ENCODE measurements around the gene ACSS2. TPM values are rescaled to one million over a fixed set of nuclear protein-coding genes. Genes with fewer than 3 reads are reported as not detected.

ACSS2 gene
- total RNA-seq, 1 donor, result 76.4 TPM

DNA sequence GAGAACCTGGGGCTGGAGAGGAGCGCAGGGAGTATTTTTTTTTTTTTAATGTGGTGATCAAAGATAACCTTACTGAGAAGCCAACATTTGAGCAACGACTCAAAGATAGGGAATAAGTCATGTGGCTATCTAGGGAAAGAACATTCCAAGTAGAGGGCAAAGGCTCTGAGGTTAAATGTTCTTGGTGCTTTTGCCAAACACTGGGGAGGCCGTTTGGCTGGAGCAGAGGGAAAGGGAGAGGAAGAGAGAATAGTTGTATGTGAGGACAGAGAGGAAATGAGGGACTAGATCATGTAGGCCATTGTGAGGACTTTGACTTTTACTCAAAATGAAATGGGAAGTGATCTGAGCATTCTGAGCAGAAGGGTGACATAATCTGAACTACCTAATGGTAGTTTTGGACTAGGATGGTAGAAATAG is 27.8 kb downstream of the ACSS2 start:
- Histone ChIP-seq H3K27me3 (ENCODE audit: insufficient read depth, low read length) (no peaks in the 10 kb centered on the region), H3K79me2 (ENCODE audit: insufficient read depth, low read length) (no peaks in the 10 kb centered on the region)
- TF ChIP-seq, protein P1, sequence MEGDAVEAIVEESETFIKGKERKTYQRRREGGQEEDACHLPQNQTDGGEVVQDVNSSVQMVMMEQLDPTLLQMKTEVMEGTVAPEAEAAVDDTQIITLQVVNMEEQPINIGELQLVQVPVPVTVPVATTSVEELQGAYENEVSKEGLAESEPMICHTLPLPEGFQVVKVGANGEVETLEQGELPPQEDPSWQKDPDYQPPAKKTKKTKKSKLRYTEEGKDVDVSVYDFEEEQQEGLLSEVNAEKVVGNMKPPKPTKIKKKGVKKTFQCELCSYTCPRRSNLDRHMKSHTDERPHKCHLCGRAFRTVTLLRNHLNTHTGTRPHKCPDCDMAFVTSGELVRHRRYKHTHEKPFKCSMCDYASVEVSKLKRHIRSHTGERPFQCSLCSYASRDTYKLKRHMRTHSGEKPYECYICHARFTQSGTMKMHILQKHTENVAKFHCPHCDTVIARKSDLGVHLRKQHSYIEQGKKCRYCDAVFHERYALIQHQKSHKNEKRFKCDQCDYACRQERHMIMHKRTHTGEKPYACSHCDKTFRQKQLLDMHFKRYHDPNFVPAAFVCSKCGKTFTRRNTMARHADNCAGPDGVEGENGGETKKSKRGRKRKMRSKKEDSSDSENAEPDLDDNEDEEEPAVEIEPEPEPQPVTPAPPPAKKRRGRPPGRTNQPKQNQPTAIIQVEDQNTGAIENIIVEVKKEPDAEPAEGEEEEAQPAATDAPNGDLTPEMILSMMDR (IDR thresholded peaks at IDR 0.05; ENCODE audit: extremely low read depth, low read depth, low read length), result no peak

DNA sequence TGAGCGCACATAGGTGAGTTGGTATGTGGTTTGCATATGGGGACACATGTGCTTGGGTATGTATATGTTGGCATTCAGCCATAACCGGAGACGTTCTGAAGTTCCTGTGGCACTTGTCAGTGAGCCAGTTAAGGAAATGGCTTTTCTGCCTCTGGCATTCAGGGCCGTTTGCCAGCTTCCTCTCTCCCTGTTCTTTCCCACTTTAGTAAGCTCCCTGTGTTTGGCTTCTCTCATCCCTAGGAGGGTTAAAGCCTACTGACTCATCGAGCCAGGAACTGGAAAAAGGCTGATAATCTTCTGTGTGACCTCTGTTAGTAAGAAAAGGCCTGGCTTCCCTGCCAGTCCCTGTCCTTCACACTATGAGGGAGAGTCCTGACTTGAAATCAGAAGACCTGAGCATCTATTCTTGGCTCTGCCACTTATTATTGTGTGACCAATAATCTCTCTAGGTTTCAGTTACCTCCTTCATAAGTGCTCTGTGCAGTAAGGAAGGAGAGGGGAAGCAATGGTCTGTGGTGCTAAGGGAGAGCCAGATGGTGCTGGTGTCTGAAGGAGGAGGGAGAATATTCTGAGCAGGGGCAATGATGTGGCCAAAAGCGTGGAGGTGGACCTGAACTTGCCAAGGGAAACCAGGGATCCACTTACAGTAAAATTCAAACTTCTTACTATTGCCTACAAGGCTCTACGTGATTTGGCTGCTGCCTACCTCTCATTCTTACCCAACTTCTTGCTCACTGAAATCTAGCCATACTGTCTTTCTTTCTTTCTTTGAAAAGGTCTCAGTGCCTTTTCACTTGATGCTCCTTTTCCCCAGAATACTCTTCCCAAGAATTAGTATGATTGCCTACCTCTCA is 31.4 kb downstream of the ACSS2 start:
- H3K27me3 ChIP-seq (ENCODE audit: insufficient read depth, low read length), result no peaks in the 10 kb centered on the region
- H3K27ac ChIP-seq (ENCODE audit: low read depth, low read length), result peak overlapping the region; percentile 50
- H3K4me2 ChIP-seq (ENCODE audit: insufficient read depth, low read length), result peak overlapping the region; percentile 46
- no peaks in the 10 kb centered on the region for H3K9me3 ChIP-seq (ENCODE audit: low read depth, low read length)
- no peak overlapping the region for H3K4me3 ChIP-seq (ENCODE audit: insufficient read depth, low read length)
- no peaks in the 10 kb centered on the region for H3K36me3 ChIP-seq (ENCODE audit: insufficient read depth, low read length)
- H2AFZ ChIP-seq (ENCODE audit: low read length), result peak overlapping the region; percentile 24
- peaks cover 16% of the 10 kb centered on the region for H3K4me1 ChIP-seq (ENCODE audit: insufficient read depth, low read length)
- no peaks in the 10 kb centered on the region for H3K79me2 ChIP-seq (ENCODE audit: insufficient read depth, low read length)
- TF ChIP-seq, protein P1 (IDR thresholded peaks at IDR 0.05; ENCODE audit: extremely low read depth, low read depth, low read length), result no peak
- no peaks in the 10 kb centered on the region for H4K20me1 ChIP-seq (ENCODE audit: insufficient read depth, low read length)
- DNase-seq (ENCODE audit: insufficient read length, low spot score, missing footprints), result peak; percentile 97

More for the DNA sequence above, 27.8 kb downstream of the ACSS2 start:
- H3K9me3 ChIP-seq (ENCODE audit: low read depth, low read length), result no peaks in the 10 kb centered on the region
- no peak overlapping the region for H2AFZ ChIP-seq (ENCODE audit: low read length)
- no peak overlapping the region for H3K27ac ChIP-seq (ENCODE audit: low read depth, low read length)
- DNase-seq (ENCODE audit: insufficient read length, low spot score, missing footprints), result no peak
- H4K20me1 ChIP-seq (ENCODE audit: insufficient read depth, low read length), result no peaks in the 10 kb centered on the region
- no peaks in the 10 kb centered on the region for H3K36me3 ChIP-seq (ENCODE audit: insufficient read depth, low read length)
- H3K4me1 ChIP-seq (ENCODE audit: insufficient read depth, low read length), result peaks cover 20% of the 10 kb centered on the region
- no peak overlapping the region for H3K4me2 ChIP-seq (ENCODE audit: insufficient read depth, low read length)
- no peak overlapping the region for H3K4me3 ChIP-seq (ENCODE audit: insufficient read depth, low read length)

DNA sequence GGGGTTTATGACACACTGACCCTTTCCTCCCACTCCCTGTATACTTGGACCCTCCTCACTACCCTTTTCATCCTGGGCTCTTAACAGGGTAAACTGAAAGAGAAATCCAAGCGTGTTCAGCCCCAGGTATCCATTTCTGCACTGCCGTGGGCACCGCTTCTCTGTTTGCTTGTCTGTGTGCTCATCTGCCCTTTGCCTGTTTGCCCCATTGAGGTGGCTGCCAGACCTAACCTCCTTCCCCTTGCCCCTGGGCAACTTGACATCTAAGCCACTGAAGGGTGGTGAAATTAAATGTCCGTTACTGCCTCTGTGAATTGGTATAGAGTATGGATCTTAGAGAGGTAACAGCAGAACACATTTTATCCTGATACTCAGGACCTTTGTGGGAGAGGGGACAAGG is 38.7 kb downstream of the ACSS2 start:
- Histone ChIP-seq H3K27me3 (ENCODE audit: insufficient read depth, low read length) (no peaks in the 10 kb centered on the region), H3K27ac (ENCODE audit: low read depth, low read length) (no peak overlapping the region), H3K36me3 (ENCODE audit: insufficient read depth, low read length) (no peaks in the 10 kb centered on the region), H3K4me1 (ENCODE audit: insufficient read depth, low read length) (peaks cover 5% of the 10 kb centered on the region), H3K4me2 (ENCODE audit: insufficient read depth, low read length) (no peak overlapping the region), H3K79me2 (ENCODE audit: insufficient read depth, low read length) (no peaks in the 10 kb centered on the region), H3K9me3 (ENCODE audit: low read depth, low read length) (no peaks in the 10 kb centered on the region), H4K20me1 (ENCODE audit: insufficient read depth, low read length) (no peaks in the 10 kb centered on the region), H3K4me3 (ENCODE audit: insufficient read depth, low read length) (no peak overlapping the region), H2AFZ (ENCODE audit: low read length) (no peak overlapping the region)
- TF ChIP-seq, protein P1 (IDR thresholded peaks at IDR 0.05; ENCODE audit: extremely low read depth, low read depth, low read length), result no peak
- no peak for DNase-seq (ENCODE audit: insufficient read length, low spot score, missing footprints)

DNA sequence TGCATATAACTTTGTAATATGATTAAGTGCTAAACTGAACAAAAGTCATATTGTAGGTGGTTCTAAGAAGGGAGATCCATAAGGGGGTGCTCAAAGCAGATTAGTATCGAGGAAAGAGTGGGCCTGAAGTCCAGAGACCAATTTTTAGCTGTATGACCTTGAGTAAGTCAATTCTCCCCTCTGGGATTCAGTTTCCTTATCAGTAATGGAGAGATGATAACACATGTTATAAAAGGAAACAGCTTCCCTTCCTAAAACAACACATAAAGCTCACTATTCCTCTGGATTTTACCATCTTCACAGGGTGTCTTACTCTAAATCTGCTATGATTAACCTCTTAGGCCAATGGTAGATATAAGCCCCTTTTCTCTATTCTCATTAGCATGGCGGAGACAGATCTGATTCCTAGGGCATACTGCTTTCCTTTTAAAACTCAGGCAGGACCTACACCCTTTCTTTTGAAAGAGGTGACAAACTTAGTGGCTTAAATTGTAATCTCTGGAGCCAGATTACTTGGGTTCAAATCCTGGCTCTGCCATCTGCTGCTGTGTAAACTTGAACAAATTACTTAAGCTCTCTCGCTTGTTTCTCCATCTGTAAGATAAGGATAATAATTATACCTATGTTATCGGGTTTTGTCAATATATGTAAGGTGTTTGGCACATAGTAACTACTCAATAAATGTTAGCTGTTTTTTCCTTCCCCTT is 39.5 kb downstream of the ACSS2 start:
- no peaks in the 10 kb centered on the region for H4K20me1 ChIP-seq (ENCODE audit: insufficient read depth, low read length)
- H3K4me2 ChIP-seq (ENCODE audit: insufficient read depth, low read length), result no peak overlapping the region
- H3K27ac ChIP-seq (ENCODE audit: low read depth, low read length), result no peak overlapping the region
- TF ChIP-seq, protein P1 (IDR thresholded peaks at IDR 0.05; ENCODE audit: extremely low read depth, low read depth, low read length), result no peak
- H3K36me3 ChIP-seq (ENCODE audit: insufficient read depth, low read length), result no peaks in the 10 kb centered on the region
- H3K27me3 ChIP-seq (ENCODE audit: insufficient read depth, low read length), result no peaks in the 10 kb centered on the region
- no peaks in the 10 kb centered on the region for H3K9me3 ChIP-seq (ENCODE audit: low read depth, low read length)
- no peaks in the 10 kb centered on the region for H3K79me2 ChIP-seq (ENCODE audit: insufficient read depth, low read length)
- H2AFZ ChIP-seq (ENCODE audit: low read length), result no peak overlapping the region
- peaks cover 7% of the 10 kb centered on the region for H3K4me1 ChIP-seq (ENCODE audit: insufficient read depth, low read length)
- no peak overlapping the region for H3K4me3 ChIP-seq (ENCODE audit: insufficient read depth, low read length)
- DNase-seq (ENCODE audit: insufficient read length, low spot score, missing footprints), result no peak
